ENCODE measurements around the gene PRKCSH. TPM values are rescaled to one million over a fixed set of nuclear protein-coding genes. Genes with fewer than 3 reads are reported as not detected.
"Not testable (repeated sequence)": the region's sequence is repeated elsewhere in the genome, so short reads cannot be mapped to it uniquely, and the experiment has no call there.

The PRKCSH gene
- total RNA-seq, 4 donors from 2014 or later, result 142 to 198 (median 178) TPM

GRCh38 chr19:11423791-11424181 lies 11.6 kb upstream of the PRKCSH start:
- Histone ChIP-seq H3K4me3 (replicated peaks in 1 of 3) (no peak overlapping the region), H3K27me3 (no peaks in the 10 kb centered on the region), H3K27ac (no peak overlapping the region), H3K36me3 (no peaks in the 10 kb centered on the region), H3K4me1 (peaks cover 6 to 47% of the 10 kb centered on the region in 2 donors), H3K9me3 (no peaks in the 10 kb centered on the region)
- no peak for TF ChIP-seq CTCF (IDR thresholded peaks at IDR 0.05)
- TF ChIP-seq POLR2A (IDR thresholded peaks at IDR 0.05), result no peak
- DNase-seq, result peak; percentile 78 to 83
- intact Hi-C loops (cut with DNase I), result no loop called here
- 7 to 15% methylated on average over 11 to 18 of the region's 22 CpGs for WGBS, 2 donors

GRCh38 chr19:11425719-11426457 lies 9.5 kb upstream of the PRKCSH start:
- H3K4me3 ChIP-seq (replicated peaks in 1 of 3), result no peak overlapping the region
- H3K27ac ChIP-seq, result no peak overlapping the region
- intact Hi-C loops (cut with DNase I), result no loop called here
- no peaks in the 10 kb centered on the region for H3K27me3 ChIP-seq
- H3K36me3 ChIP-seq, result no peaks in the 10 kb centered on the region
- WGBS, 2 donors, result 89 to 91% methylated on average over 24 to 28 of the region's 28 CpGs
- no peaks in the 10 kb centered on the region for H3K9me3 ChIP-seq
- no peak for DNase-seq
- TF ChIP-seq POLR2A (IDR thresholded peaks at IDR 0.05) (no peak), CTCF (IDR thresholded peaks at IDR 0.05) (no peak)
- H3K4me1 ChIP-seq, result peaks cover 0 to 32% of the 10 kb centered on the region in 2 donors

- TF ChIP-seq POLR2A (IDR thresholded peaks at IDR 0.05) (no peak), CTCF (IDR thresholded peaks at IDR 0.05) (no peak)
- intact Hi-C loops (cut with DNase I), result no loop called here
- peaks cover 0 to 24% of the 10 kb centered on the region in 2 donors for H3K4me1 ChIP-seq
- DNase-seq, result no peak
- no peaks in the 10 kb centered on the region for H3K9me3 ChIP-seq
- no peak overlapping the region for H3K4me3 ChIP-seq (replicated peaks in 1 of 3)
- 95 to 96% methylated on average over 17 to 18 of the region's 19 CpGs for WGBS, 2 donors
- no peaks in the 10 kb centered on the region for H3K27me3 ChIP-seq
- H3K36me3 ChIP-seq, result no peaks in the 10 kb centered on the region
- H3K27ac ChIP-seq, result no peak overlapping the region
Observed at GRCh38 chr19:11426656-11427055, 8.8 kb upstream of the PRKCSH start.

- intact Hi-C loops (cut with DNase I); H3K9me3 ChIP-seq; DNase-seq; H3K27ac ChIP-seq; H3K27me3 ChIP-seq; H3K4me3 ChIP-seq (replicated peaks in 1 of 3): not testable (repeated sequence)
- peaks cover 12 to 13% of the 10 kb centered on the region in 2 donors for H3K36me3 ChIP-seq
- H3K4me1 ChIP-seq, result peaks cover 15 to 16% of the 10 kb centered on the region in 2 donors
- 97% methylated on average over 3 of the region's 3 CpGs for WGBS, 2 donors
Observed at GRCh38 chr19:11433526-11433925, 1.9 kb upstream of the PRKCSH start.

GRCh38 chr19:11434703-11435056 lies 755 bp upstream of the PRKCSH start:
- no peaks in the 10 kb centered on the region for H3K27me3 ChIP-seq
- peaks cover 19 to 20% of the 10 kb centered on the region in 2 donors for H3K36me3 ChIP-seq
- intact Hi-C loops (cut with DNase I), result loop anchor here (5.0 kb wide), 1 partner anchor 52 kb away; the partner anchor contains the start of gene EPOR
- H3K27ac ChIP-seq, result peak overlapping the region; percentile 16 to 80 (median 56)
- peaks cover 15 to 16% of the 10 kb centered on the region in 2 donors for H3K4me1 ChIP-seq
- TF ChIP-seq CTCF (IDR thresholded peaks at IDR 0.05) (no peak), POLR2A (IDR thresholded peaks at IDR 0.05) (no peak)
- H3K4me3 ChIP-seq (replicated peaks in 1 of 3), result no peak overlapping the region
- no peaks in the 10 kb centered on the region for H3K9me3 ChIP-seq
- no peak for DNase-seq
- WGBS, 2 donors, result 20% methylated on average over 1 of the region's 9 CpGs; no CpG with 5 or more reads in 1 of the 2 donors
